BLaER1 (cell line): ENCODE data around the gene TWNK.

Experiments
- H3K27ac ChIP-seq: shearing (Covaris generic); formaldehyde crosslinking; 2 replicates; pipeline ENCODE4 v1.8.1; 2022
- H3K27me3 ChIP-seq: shearing (Covaris generic); formaldehyde crosslinking; 2 replicates; pipeline ENCODE4 v1.8.1; 2022
- H3K36me3 ChIP-seq: shearing (Covaris generic); formaldehyde crosslinking; 2 replicates; pipeline ENCODE4 v1.8.1; 2022
- H3K4me1 ChIP-seq: shearing (Covaris generic); formaldehyde crosslinking; 2 replicates; pipeline ENCODE4 v1.8.1; 2022
- H3K4me2 ChIP-seq: shearing (Covaris generic); formaldehyde crosslinking; 2 replicates; pipeline ENCODE4 v1.8.1; 2022
- H3K4me3 ChIP-seq: shearing (Covaris generic); formaldehyde crosslinking; 2 replicates; pipeline ENCODE4 v1.8.1; 2022
- H3K9ac ChIP-seq: shearing (Covaris generic); formaldehyde crosslinking; 2 replicates; pipeline ENCODE4 v1.8.1; 2022
- H3K9me3 ChIP-seq: shearing (Covaris generic); formaldehyde crosslinking; 2 replicates; pipeline ENCODE4 v1.8.1; 2022
- H4K20me1 ChIP-seq: shearing (Covaris generic); formaldehyde crosslinking; 2 replicates; pipeline ENCODE4 v1.8.1; 2022
- Cebpa-rat ChIP-seq: shearing (Covaris generic); IDR thresholded peaks from 2 replicates; pipeline ENCODE4 v1.8.1; 2022

TWNK gene

DNA sequence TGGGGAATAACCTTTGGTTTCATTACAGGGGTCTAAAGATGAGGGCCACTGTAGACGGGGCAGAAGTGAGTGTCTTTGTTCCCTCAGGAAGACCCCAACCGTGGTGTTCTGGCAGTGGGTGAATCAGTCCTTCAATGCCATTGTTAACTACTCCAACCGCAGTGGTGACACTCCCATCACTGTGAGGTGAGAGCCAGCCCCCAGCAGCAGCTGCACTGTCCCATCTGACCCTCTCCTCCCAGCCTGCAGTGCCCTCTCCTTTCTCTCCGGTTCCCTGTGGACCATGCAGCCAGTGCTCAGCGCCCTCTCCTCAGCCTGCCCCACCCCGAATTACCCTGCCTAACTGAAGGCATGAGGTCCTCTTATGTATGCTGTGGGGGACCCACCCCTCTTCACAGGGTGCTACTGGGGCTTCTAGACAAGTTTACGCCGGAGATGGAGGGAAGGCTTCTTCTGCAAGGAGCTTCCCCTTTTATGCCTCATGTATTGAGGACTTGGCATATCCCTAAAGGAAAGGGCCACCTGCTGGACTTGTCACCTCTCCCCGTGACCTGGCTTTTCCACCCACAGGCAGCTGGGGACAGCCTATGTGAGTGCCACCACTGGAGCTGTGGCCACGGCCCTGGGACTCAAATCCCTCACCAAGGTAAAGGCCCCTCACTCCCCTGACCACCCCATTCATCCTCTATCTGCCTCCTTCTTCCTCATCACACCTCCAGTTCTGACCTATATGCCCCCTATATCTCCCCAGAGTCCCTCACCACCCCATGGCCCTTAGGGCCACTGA is 48.8 kb downstream of the TWNK start:
- peaks cover 58% of the 10 kb centered on the region for H3K36me3 ChIP-seq
- no peak overlapping the region for H3K4me3 ChIP-seq
- H3K27ac ChIP-seq: no peak overlapping the region
- no peak for TF ChIP-seq Cebpa-rat
- H3K4me1 ChIP-seq: peaks cover 17% of the 10 kb centered on the region
- no peaks in the 10 kb centered on the region for H3K9me3 ChIP-seq
- no peak overlapping the region for H3K9ac ChIP-seq
- peaks cover 20% of the 10 kb centered on the region for H4K20me1 ChIP-seq
- no peak overlapping the region for H3K4me2 ChIP-seq
- H3K27me3 ChIP-seq: no peaks in the 10 kb centered on the region

DNA sequence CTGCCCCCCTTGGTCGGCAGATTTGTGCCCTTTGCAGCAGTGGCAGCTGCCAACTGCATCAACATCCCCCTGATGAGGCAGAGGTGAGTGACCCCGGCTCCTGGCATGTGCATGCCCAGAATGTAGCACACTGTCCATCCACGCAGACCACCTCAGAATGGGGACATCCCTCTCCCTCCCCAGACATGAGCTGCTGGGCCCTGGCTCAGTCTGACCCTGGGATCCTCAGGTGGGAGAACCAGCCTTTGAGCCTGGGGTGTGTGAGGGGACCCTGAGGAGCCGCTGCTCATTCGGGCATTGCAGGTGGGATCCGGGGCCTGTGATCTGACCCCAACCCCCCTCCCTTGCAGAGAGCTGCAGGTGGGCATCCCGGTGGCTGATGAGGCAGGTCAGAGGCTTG is 49.4 kb downstream of the TWNK start:
- Histone ChIP-seq H3K27ac (no peak overlapping the region), H3K9me3 (no peaks in the 10 kb centered on the region), H3K36me3 (peaks cover 58% of the 10 kb centered on the region), H4K20me1 (peaks cover 20% of the 10 kb centered on the region), H3K4me2 (no peak overlapping the region), H3K4me3 (no peak overlapping the region), H3K27me3 (no peaks in the 10 kb centered on the region), H3K4me1 (peaks cover 23% of the 10 kb centered on the region), H3K9ac (no peak overlapping the region)
- TF ChIP-seq Cebpa-rat: no peak

DNA sequence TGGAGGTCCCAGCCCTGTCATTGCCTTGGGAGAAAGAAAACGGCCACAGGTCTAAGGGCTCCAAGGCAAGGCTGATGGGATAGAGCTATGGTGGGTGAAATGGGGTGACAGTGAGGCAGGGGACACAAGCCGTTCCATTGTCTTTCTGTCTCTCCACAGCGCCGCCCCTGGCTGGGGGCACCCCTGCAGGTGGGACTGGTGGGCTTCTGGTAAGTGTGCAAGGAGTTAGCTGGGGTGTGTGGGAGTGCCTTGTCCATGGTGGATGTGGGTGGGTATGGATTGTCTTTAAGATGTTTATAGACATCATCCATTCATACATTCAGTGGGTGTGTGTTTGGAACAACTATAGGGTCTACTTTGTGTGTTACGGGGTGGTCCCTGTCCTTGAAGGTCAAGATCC is 51.1 kb downstream of the TWNK start:
- no peak overlapping the region for H3K4me3 ChIP-seq
- peaks cover 28% of the 10 kb centered on the region for H3K4me1 ChIP-seq
- no peaks in the 10 kb centered on the region for H3K27me3 ChIP-seq
- H3K4me2 ChIP-seq: no peak overlapping the region
- H3K9ac ChIP-seq: no peak overlapping the region
- H3K9me3 ChIP-seq: no peaks in the 10 kb centered on the region
- no peak for TF ChIP-seq Cebpa-rat
- H4K20me1 ChIP-seq: peaks cover 11% of the 10 kb centered on the region
- H3K27ac ChIP-seq: no peak overlapping the region
- peaks cover 58% of the 10 kb centered on the region for H3K36me3 ChIP-seq

DNA sequence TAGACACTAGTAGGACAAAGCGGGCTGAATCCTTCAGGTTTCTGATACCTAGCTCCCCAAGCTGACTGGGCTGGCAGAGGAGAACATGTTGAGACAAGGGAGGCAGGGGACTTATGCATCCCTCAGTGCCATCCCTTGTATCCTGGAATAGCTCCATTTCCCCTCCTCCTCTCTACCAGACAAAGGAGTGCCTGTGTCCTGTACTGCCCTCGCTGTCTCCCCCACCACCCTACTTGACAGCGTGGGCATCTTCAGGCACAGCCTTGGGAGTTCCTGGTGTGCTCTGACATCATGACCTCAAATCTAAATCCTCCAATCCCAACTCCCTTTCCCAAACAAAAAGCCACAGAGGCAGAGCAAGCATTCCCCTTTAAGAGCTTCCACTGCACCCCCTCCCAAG is 52.7 kb downstream of the TWNK start:
- Histone ChIP-seq H3K9ac (no peak overlapping the region), H3K4me1 (peaks cover 33% of the 10 kb centered on the region), H3K9me3 (no peaks in the 10 kb centered on the region), H4K20me1 (peaks cover 5% of the 10 kb centered on the region), H3K36me3 (peaks cover 52% of the 10 kb centered on the region), H3K4me2 (no peak overlapping the region), H3K27ac (no peak overlapping the region), H3K27me3 (peaks cover 1% of the 10 kb centered on the region; the same call in 1 of the 2 replicates), H3K4me3 (no peak overlapping the region)
- no peak for TF ChIP-seq Cebpa-rat

DNA sequence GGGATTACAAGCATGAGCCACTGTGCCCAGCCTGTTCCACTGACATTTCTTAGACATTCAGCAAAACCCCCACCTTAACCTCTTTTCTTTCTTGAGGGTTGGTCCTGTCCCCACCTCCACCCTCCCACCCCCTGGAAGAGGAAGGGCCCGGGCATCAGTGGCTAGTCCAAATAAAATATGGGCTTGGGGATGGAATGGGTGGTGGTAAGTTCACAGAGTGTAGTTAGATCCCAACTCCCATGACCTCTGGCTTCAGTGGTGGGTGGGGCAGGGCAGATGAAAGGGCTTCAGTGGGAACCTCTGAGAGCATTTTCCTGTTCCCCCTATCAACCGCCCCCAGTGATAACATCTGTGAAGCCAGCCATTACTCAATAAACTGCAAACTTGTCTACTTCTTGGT is 53.5 kb downstream of the TWNK start:
- H3K27me3 ChIP-seq: peaks cover 6% of the 10 kb centered on the region; the same call in 1 of the 2 replicates
- H3K4me2 ChIP-seq: peak overlapping the region; percentile 93; the same call in 1 of the 2 replicates

DNA sequence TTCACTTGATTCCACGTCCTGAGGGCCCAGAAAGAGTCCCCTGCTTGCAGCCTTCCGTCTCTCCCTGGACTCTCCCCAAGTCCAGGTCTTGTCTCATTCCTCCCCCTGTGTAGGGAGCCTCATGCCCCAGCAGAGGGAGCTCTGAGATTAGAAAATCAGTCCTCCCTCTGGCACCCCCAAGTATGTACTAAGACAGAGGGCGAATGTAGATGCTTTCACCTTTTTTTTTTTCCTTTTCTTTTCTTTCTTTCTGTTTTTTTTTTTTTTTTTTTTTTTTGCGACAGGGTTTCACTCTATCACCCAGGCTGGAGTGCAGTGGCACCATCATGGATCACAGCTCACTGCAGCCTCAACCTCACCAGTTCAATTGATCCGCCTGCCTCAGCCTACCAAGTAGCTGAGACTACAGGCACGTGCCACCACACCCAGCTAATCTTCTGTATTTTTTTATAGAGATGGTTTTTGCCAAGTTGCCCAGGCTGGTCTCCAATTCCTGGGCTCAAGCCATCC is 54.0 kb downstream of the TWNK start:
- H3K4me1 ChIP-seq: peaks cover 33% of the 10 kb centered on the region
- no peaks in the 10 kb centered on the region for H4K20me1 ChIP-seq
- peaks cover 39% of the 10 kb centered on the region for H3K36me3 ChIP-seq
- no peak for TF ChIP-seq Cebpa-rat
- peak overlapping the region; percentile 93 for H3K4me2 ChIP-seq
- H3K4me3 ChIP-seq: no peak overlapping the region
- H3K9ac ChIP-seq: no peak overlapping the region
- no peaks in the 10 kb centered on the region for H3K9me3 ChIP-seq
- no peak overlapping the region for H3K27ac ChIP-seq
- peaks cover 11% of the 10 kb centered on the region for H3K27me3 ChIP-seq

More for the DNA sequence above, 53.5 kb downstream of the TWNK start:
- TF ChIP-seq Cebpa-rat: no peak
- H3K36me3 ChIP-seq: peaks cover 44% of the 10 kb centered on the region
- H3K9ac ChIP-seq: no peak overlapping the region
- no peaks in the 10 kb centered on the region for H4K20me1 ChIP-seq
- peaks cover 33% of the 10 kb centered on the region for H3K4me1 ChIP-seq
- H3K9me3 ChIP-seq: no peaks in the 10 kb centered on the region
- H3K27ac ChIP-seq: no peak overlapping the region
- H3K4me3 ChIP-seq: no peak overlapping the region

DNA sequence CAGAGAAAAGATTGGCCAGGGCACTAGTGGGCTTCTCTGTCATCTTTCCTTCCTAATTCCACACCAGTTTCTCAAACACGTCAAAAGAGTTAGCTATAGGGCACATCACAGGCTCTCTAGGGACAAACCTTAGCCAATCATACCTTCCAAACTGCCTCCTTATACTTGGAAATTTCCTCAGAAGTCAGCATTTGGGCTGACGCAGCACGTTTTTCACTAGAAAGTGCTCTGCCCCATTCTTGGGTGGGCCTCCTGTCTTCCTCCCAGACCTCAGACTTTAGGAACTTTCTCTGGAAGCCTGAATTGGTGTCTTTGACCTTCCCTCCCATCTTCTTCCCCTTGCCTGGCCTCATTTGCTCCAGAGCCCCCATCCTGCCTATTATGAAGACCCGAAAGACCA is 54.8 kb downstream of the TWNK start:
- Histone ChIP-seq H3K27ac (peak overlapping the region; percentile 80), H3K4me2 (peak overlapping the region; percentile 93), H3K4me3 (peak overlapping the region; percentile 72), H4K20me1 (no peaks in the 10 kb centered on the region), H3K9me3 (no peaks in the 10 kb centered on the region), H3K27me3 (peaks cover 19% of the 10 kb centered on the region), H3K4me1 (peaks cover 40% of the 10 kb centered on the region), H3K9ac (peak overlapping the region; percentile 76; the same call in 1 of the 2 replicates), H3K36me3 (peaks cover 31% of the 10 kb centered on the region)
- TF ChIP-seq Cebpa-rat: no peak

DNA sequence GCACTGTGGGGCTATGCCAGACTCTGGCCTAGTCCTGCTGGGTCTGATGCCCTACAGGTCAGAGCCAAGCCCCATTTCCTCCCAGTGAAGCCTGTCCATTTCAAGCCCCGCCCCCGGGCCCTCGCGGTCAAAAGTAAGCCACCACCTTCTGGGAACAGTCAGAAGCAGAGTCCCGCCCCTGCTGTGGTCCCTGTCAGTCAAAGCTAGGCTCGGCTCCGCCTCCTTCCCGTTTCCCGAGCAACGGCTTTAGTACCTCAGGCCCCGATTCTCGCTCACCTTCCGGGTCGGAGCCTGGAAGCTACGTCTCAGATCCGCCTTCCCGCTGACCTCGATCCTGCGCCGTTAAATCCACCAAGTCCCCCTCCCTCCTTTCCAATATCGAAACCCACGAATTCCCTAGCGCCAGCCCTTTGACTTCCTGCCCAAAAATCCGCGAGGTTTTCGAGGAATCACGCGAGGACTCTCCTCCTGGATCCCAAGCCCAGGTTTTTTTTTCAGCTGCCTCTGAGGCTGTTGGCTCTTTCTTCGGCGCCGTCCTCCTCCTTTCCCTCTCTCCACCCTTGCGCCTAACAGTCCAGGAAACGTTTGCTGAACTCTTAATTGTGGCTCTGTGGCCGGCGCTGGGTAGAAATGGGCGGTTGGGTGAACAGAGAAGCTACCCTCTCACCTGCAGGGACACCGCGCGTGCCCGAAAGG is 55.5 kb downstream of the TWNK start:
- H3K4me2 ChIP-seq: peak overlapping the region; percentile 93
- H3K36me3 ChIP-seq: peaks cover 24% of the 10 kb centered on the region
- H3K4me3 ChIP-seq: peak overlapping the region; percentile 72
- no peaks in the 10 kb centered on the region for H4K20me1 ChIP-seq
- peaks cover 45% of the 10 kb centered on the region for H3K4me1 ChIP-seq
- TF ChIP-seq Cebpa-rat: no peak
- H3K9me3 ChIP-seq: no peaks in the 10 kb centered on the region
- peak overlapping the region; percentile 76 for H3K9ac ChIP-seq
- peak overlapping the region; percentile 80 for H3K27ac ChIP-seq
- H3K27me3 ChIP-seq: peaks cover 26% of the 10 kb centered on the region

DNA sequence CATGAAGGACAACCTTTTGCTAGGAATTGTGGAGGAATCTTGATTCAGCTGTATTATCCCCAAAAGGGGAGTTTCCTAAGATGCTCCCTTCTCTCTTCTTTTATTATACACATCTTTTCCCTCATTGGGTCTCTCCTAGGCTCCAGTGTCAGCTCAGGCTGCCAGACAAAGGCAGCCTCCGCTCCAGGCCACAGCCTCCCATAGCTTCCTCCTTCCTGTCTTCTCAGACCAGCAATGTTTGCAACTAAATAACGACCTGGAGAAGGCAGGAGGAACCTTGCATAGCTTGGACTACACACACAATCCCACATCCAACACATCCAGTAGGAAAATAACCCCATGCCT is 56.0 kb downstream of the TWNK start:
- H3K9ac ChIP-seq: peak overlapping the region; percentile 76
- no peaks in the 10 kb centered on the region for H3K9me3 ChIP-seq
- peak overlapping the region; percentile 93 for H3K4me2 ChIP-seq
- peak overlapping the region; percentile 72 for H3K4me3 ChIP-seq
- peak overlapping the region; percentile 80 for H3K27ac ChIP-seq
- H3K36me3 ChIP-seq: peaks cover 24% of the 10 kb centered on the region
- H3K4me1 ChIP-seq: peaks cover 45% of the 10 kb centered on the region
- H4K20me1 ChIP-seq: peaks cover 5% of the 10 kb centered on the region; the same call in 1 of the 2 replicates
- no peak for TF ChIP-seq Cebpa-rat
- H3K27me3 ChIP-seq: peaks cover 31% of the 10 kb centered on the region
